Activated CD8-positive, alpha-beta T cell treated with anti-CD3 and anti-CD28 coated beads for 36 hours (primary cell): ENCODE data around the gene DLGAP1. TPM values are rescaled to one million over a fixed set of nuclear protein-coding genes. Genes with fewer than 3 reads are reported as not detected.

Experiments used
- ATAC-seq: fragments of 200-7000 bp; cut with Tn5 transposase; one replicate; pipeline ENCODE4 v1.10.0; 2021; ENCODE audit warnings: mild to moderate bottlenecking, moderate library complexity
- CTCF ChIA-PET: fragments of 350-600 bp; sonication (Branson Sonifier 250); formaldehyde crosslinking; loops from one replicate; lab custom pipeline; 2021; ENCODE audit warnings: antibody characterized with exemption; lab: Charles Lee
- POLR2A ChIA-PET: fragments of 350-600 bp; sonication (Branson Sonifier 250); formaldehyde crosslinking; loops from one replicate; lab custom pipeline; 2021; ENCODE audit warnings: antibody characterized with exemption; lab: Charles Lee
- DNase-seq: peaks from one replicate; pipeline ENCODE4 v3.0.0-alpha.2; 2020
- H3K27ac Mint-ChIP-seq: one replicate; pipeline ENCODE4 v1.8.0; 2021; ENCODE audit warnings: mild to moderate bottlenecking, mixed read lengths
- H3K27me3 Mint-ChIP-seq: one replicate; pipeline ENCODE4 v1.8.0; 2021; ENCODE audit warnings: mixed read lengths
- H3K36me3 Mint-ChIP-seq: one replicate; pipeline ENCODE4 v1.8.0; 2021; ENCODE audit warnings: low read depth, mixed read lengths
- H3K4me1 Mint-ChIP-seq: one replicate; pipeline ENCODE4 v1.8.0; 2021; ENCODE audit warnings: low read depth, mixed read lengths
- H3K4me3 Mint-ChIP-seq: one replicate; pipeline ENCODE4 v1.8.0; 2021; ENCODE audit warnings: mild to moderate bottlenecking, moderate library complexity, mixed read lengths
- H3K9me3 Mint-ChIP-seq: one replicate; pipeline ENCODE4 v1.8.0; 2021; ENCODE audit warnings: mixed read lengths
- intact Hi-C: fragments of 100-400 bp; cut with micrococcal nuclease; formaldehyde crosslinking; loops from one replicate; pipeline ENCODE4 v1.10.0; 2022
- total RNA-seq, 2 experiments: library from RNA; stranded (reverse); gene quantifications; one replicate each; pipeline ENCODE4 v1.2.3, GENCODE V29; 2021
- TF ChIP-seq, protein P1 (sequence below): fragments of 200-600 bp; IDR thresholded peaks from one replicate; pipeline ENCODE4 v1.8.0; 2022; ENCODE audit warnings: antibody characterized with exemption, mild to moderate bottlenecking

The DLGAP1 gene
- total RNA-seq, 2 experiments from 2014 or later = not detected

DNA sequence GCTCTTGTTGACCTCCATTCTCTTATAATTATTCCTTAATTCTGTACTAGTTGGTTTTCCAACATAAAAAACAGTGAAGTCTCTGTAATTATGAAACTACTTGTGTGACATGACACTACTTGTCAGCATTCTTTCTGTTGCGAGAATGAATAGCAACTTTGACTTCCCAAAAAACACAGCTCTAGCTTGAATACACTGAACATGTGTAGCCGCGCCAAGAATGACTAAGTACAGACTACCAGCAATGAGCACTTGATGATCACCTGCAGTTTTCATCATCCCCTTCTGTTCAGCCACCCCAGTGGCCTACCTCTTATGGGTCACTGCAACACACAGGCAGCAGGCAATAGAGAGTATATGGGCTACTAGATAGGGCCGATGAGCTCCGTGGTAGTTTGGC, 775.9 kb downstream of the DLGAP1 start:
- peaks cover 9% of the 10 kb centered on the region for H3K27me3 Mint-ChIP-seq
- H3K4me3 Mint-ChIP-seq = no peak overlapping the region
- TF ChIP-seq, protein P1, sequence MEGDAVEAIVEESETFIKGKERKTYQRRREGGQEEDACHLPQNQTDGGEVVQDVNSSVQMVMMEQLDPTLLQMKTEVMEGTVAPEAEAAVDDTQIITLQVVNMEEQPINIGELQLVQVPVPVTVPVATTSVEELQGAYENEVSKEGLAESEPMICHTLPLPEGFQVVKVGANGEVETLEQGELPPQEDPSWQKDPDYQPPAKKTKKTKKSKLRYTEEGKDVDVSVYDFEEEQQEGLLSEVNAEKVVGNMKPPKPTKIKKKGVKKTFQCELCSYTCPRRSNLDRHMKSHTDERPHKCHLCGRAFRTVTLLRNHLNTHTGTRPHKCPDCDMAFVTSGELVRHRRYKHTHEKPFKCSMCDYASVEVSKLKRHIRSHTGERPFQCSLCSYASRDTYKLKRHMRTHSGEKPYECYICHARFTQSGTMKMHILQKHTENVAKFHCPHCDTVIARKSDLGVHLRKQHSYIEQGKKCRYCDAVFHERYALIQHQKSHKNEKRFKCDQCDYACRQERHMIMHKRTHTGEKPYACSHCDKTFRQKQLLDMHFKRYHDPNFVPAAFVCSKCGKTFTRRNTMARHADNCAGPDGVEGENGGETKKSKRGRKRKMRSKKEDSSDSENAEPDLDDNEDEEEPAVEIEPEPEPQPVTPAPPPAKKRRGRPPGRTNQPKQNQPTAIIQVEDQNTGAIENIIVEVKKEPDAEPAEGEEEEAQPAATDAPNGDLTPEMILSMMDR = no peak
- no peaks in the 10 kb centered on the region for H3K4me1 Mint-ChIP-seq
- H3K36me3 Mint-ChIP-seq = no peaks in the 10 kb centered on the region
- intact Hi-C loops = no loop called here
- ChIA-PET CTCF (interaction anchor here (1.2 to 2.2 kb wide), 2 partner anchors 13 to 207 kb away, joined by 3 to 15 read pairs; no protein-coding TSS in a partner anchor), POLR2A (no interaction called here)
- DNase-seq (no peak), ATAC-seq (no peak)
- peaks cover 10% of the 10 kb centered on the region for H3K9me3 Mint-ChIP-seq
- H3K27ac Mint-ChIP-seq = no peak overlapping the region

DNA sequence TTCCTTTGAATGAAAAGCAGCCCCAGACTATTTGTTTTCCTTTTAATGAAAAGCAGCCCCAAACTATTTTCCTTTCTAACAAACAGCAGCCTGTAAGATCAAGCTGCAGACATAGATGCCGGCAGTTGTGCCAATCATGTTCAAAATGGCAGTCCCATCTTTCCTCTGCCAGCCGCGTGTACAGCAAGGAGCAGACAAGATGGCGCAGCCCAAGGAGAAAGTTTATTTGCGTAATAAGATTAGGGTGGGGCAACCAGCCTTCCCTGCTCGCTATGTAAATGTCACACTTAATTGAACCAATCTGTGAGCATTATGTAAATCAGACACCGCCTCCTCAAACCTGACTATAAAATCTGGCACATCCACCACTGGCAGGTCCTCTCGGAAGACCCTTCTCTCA, 779.1 kb downstream of the DLGAP1 start:
- Mint-ChIP-seq H3K36me3 (no peaks in the 10 kb centered on the region), H3K4me3 (no peak overlapping the region), H3K4me1 (no peaks in the 10 kb centered on the region), H3K27ac (no peak overlapping the region), H3K9me3 (peaks cover 2% of the 10 kb centered on the region), H3K27me3 (peaks cover 9% of the 10 kb centered on the region)
- ATAC-seq (no peak), DNase-seq (no peak)
- TF ChIP-seq, protein P1 = no peak
- ChIA-PET CTCF (interaction anchor here (1.2 to 2.6 kb wide), 3 partner anchors 10 to 91 kb away, joined by 3 to 24 read pairs (median 4); no protein-coding TSS in a partner anchor), POLR2A (no interaction called here)
- intact Hi-C loops = no loop called here

DNA sequence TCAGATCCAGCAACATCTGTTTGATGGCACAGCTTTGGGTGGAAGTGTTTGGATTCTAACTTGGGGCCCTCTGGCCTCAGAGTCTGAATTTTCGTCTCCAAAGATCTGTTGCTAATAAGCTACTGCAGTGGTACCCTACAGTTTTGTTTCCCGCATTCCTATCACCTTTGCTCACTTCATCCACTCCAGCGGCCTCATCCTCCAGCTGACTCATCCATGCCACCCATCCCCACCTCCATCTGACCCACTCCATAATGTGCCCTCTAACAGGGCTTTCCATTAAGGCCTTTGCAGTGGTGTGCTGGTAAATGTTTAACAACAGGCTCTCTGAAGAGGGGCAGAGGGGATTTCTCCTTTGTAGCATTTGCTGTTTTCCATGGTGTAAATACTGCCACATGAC, 779.7 kb downstream of the DLGAP1 start:
- TF ChIP-seq, protein P1 = no peak
- DNase-seq (no peak), ATAC-seq (no peak)
- no peaks in the 10 kb centered on the region for H3K9me3 Mint-ChIP-seq
- no peak overlapping the region for H3K4me3 Mint-ChIP-seq
- intact Hi-C loops = no loop called here
- ChIA-PET CTCF (interaction anchor here (1.2 to 2.6 kb wide), 3 partner anchors 10 to 90 kb away, joined by 3 to 24 read pairs (median 4); no protein-coding TSS in a partner anchor), POLR2A (no interaction called here)
- H3K36me3 Mint-ChIP-seq = no peaks in the 10 kb centered on the region
- H3K27me3 Mint-ChIP-seq = peaks cover 9% of the 10 kb centered on the region
- H3K4me1 Mint-ChIP-seq = no peaks in the 10 kb centered on the region
- no peak overlapping the region for H3K27ac Mint-ChIP-seq

DNA sequence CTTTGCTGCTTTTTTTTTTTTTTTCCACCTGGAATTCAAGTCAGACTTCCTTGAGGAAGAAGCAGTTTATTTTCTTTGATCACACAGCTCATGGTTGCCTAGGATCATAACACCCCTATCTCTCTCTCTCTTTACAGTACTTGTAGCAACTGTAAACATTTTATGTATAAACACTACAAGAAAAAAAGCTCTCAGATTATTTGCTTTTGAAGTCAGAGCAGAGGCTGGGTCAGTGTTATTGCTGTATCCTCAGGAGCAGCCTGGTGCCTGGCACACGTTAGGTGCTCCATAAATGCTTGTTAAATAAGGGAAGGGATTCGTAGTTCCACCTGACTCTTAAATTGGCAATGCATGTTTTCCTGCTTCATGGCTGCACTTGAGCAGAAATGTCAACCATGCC, 783.9 kb downstream of the DLGAP1 start:
- ChIA-PET CTCF (no interaction called here), POLR2A (no interaction called here)
- no peak overlapping the region for H3K4me3 Mint-ChIP-seq
- H3K4me1 Mint-ChIP-seq = no peaks in the 10 kb centered on the region
- no peak for ATAC-seq
- no peaks in the 10 kb centered on the region for H3K27me3 Mint-ChIP-seq
- H3K9me3 Mint-ChIP-seq = no peaks in the 10 kb centered on the region
- TF ChIP-seq, protein P1 = no peak
- DNase-seq = no peak
- H3K27ac Mint-ChIP-seq = no peak overlapping the region
- no peaks in the 10 kb centered on the region for H3K36me3 Mint-ChIP-seq
- intact Hi-C loops = no loop called here

DNA sequence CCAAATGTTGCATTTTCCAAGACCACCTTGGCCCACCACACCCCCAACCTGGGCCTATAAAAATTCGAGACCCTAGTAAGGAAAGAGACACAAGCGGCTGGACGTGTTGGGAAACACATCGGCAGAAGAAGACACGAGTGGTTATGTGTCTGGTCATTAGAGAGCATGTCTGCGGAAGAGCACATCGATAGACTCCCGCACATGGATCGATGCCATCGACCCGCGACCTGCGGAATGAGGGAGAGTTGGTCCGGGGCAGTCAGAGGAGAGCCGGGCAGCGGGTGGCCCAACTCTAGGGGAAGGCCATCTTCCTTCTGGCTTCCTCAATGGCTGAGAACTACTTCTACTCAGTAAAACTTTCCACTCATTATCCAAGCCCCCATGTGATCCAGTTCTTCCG, 785.7 kb downstream of the DLGAP1 start:
- Mint-ChIP-seq H3K4me1 (peaks cover 15% of the 10 kb centered on the region), H3K9me3 (no peaks in the 10 kb centered on the region), H3K4me3 (no peak overlapping the region), H3K27me3 (no peaks in the 10 kb centered on the region), H3K36me3 (no peaks in the 10 kb centered on the region), H3K27ac (no peak overlapping the region)
- no peak for ATAC-seq
- TF ChIP-seq, protein P1 = no peak
- intact Hi-C loops = loop anchor here (5.0 kb wide), 2 partner anchors 67 to 217 kb away; partner anchors contain the start of gene TGIF1
- CTCF ChIA-PET = interaction anchor here (0.9 kb wide), 1 partner anchor 214 kb away, joined by 3 read pairs; no protein-coding TSS in a partner anchor
- no peak for DNase-seq
- POLR2A ChIA-PET = no interaction called here
